Measurements from ENCODE around the gene CSNK1D.

The CSNK1D gene

GRCh38 chr17:82281502-82282238 lies 8.2 kb upstream of the CSNK1D start:
- DNase-seq = peak; percentile 71
- in situ Hi-C loops (cut with HindIII; ENCODE audit: low pct_ligation_motif_present, low pct_unique_long_range_greater_than_20kb, low sequenced_read_pairs) = no loop called here

DNA sequence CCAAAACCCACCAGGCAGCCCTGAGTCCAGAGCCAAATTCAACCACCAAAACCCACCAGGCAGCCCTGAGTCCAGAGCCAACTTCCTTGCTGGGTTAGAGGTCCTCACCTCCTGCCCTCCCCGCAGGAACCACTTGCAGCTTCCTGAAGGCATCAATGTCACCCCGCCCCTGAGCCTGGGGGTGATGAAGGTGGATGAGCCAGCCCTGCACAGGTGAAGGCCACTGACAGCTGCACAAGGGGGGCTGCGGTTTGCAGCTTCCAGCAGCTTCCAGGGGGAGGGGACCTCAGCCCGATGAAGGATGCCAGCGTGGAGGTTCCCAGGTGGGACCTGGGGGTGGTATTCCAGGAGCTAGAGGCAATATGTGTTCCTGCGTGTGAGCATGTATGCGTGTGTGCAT lies 7.6 kb upstream of the CSNK1D start:
- in situ Hi-C loops (cut with HindIII; ENCODE audit: low pct_ligation_motif_present, low pct_unique_long_range_greater_than_20kb, low sequenced_read_pairs) = no loop called here
- no peak for DNase-seq

GRCh38 chr17:82280537-82280936 lies 7.0 kb upstream of the CSNK1D start:
- in situ Hi-C loops (cut with HindIII; ENCODE audit: low pct_ligation_motif_present, low pct_unique_long_range_greater_than_20kb, low sequenced_read_pairs) = no loop called here

DNA sequence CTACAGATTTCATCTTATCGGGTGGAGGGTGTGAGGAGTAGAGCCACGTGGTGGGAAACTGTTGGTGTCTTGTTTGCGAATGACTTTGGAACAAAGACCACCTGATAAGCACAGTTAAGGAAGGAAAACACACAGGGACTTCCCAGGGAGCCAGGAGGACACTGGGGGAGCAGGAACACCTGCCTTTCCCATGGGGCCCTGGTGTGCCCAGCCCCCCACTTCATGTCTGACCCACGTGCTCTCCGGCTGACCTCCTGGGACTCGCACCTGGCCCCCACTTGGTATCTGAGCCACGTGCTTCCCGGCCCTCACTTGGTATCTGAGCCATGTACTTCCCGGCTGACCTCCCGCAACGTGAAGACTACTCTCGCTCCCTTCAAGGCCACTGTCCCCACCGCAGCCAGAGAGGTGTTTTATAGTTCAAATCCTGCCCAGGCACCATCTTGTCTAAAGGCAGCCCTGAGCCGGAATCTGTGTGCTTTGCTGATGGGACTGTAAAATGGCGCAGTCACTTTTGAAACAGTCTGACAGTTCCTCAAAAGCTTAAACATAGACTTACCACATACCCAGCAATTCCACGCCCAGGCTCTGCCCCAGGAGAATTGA lies 5.4 kb upstream of the CSNK1D start:
- no peak for DNase-seq
- in situ Hi-C loops (cut with HindIII; ENCODE audit: low pct_ligation_motif_present, low pct_unique_long_range_greater_than_20kb, low sequenced_read_pairs) = no loop called here

More at GRCh38 chr17:82280537-82280936, 7.0 kb upstream of the CSNK1D start:
- no peak for DNase-seq

GRCh38 chr17:82278308-82278707 lies 4.8 kb upstream of the CSNK1D start:
- DNase-seq = no peak
- in situ Hi-C loops (cut with HindIII; ENCODE audit: low pct_ligation_motif_present, low pct_unique_long_range_greater_than_20kb, low sequenced_read_pairs) = no loop called here

- no peak for DNase-seq
- in situ Hi-C loops (cut with HindIII; ENCODE audit: low pct_ligation_motif_present, low pct_unique_long_range_greater_than_20kb, low sequenced_read_pairs) = no loop called here
Measured at GRCh38 chr17:82277851-82278250, 4.4 kb upstream of the CSNK1D start.

DNA sequence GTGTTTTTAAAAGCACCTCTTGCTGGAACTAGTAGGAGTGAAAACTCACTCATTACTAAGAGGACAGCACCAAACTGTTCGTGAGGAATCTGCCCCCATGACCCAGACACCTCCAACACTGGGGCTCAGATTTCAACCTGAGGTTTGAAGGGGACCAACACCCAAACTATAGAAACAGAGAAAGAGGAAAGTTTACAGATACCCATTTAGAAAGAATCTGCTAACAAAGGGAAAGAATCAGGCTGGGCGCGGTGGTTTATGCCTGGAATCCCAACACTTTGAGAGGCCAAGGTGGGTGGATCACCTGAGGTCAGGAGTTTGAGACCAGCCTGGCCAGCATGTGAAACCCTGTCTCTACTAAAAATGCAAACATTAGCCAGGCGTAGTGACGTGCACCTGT lies 3.4 kb upstream of the CSNK1D start:
- in situ Hi-C loops (cut with HindIII; ENCODE audit: low pct_ligation_motif_present, low pct_unique_long_range_greater_than_20kb, low sequenced_read_pairs) = no loop called here

DNA sequence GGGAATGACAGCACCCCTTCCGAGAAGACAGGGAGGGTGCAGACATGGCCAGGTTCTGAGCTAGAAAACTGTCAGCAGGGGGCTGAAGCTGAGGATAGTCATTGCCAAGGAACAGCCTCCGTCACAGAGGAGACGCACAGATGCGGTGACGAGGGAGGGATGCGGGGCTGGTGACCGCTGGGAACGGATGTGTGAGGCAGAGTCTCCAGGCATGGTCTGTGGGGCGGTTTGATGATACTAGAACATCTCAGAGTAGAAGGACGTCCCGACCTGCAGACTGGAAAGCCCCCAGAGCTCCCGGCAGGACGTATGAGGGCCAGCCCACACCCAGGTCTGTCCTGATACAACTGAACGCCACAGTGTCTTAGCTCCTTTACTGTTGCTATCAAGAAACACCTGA lies 1.8 kb upstream of the CSNK1D start:
- DNase-seq = no peak
- in situ Hi-C loops (cut with HindIII; ENCODE audit: low pct_ligation_motif_present, low pct_unique_long_range_greater_than_20kb, low sequenced_read_pairs) = no loop called here

More for the DNA sequence above, 3.4 kb upstream of the CSNK1D start:
- no peak for DNase-seq

DNA sequence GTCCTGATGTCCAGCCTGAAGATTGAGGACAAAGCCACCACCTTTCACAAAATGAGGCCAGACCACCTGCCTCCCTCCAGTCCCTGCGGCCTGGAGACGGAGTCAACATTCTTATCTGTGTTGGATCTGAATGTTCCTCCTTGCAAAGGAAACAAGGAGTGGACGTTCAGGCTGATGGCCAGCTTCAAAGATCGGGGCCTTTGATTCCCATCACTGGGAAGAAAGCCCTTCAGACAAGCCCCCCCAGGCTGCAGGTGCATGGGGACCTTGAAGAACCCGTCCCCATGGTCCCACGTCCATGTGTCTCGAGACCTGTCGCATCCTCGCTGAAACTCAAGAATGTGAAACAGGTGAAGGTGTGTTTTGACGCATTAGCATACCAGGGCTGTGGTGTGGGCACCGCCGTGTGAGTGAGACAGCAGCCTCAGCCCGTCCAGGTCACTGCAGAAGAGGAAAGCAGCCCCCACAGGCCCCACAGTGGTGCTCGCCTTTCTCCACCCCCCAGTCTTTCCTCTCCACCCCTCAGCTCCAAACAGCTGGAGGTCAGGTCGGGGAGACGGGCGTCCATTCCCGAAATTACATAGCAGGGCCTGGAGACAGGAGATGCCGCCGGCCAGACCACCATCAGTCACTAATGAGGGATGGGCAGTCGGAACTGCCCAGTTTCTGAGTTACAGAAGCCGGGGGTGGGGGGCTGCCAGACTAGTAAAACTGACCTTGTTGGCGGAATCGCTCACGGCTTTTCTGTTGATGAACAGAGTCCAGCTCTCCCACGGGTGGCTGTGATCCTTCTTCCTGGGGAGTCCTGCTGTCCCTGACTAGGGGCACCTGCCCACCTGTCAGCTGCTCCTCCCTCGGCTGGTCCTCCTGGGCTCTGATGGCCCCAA lies 877 bp upstream of the CSNK1D start:
- in situ Hi-C loops (cut with HindIII; ENCODE audit: low pct_ligation_motif_present, low pct_unique_long_range_greater_than_20kb, low sequenced_read_pairs) = no loop called here
- no peak for DNase-seq

DNA sequence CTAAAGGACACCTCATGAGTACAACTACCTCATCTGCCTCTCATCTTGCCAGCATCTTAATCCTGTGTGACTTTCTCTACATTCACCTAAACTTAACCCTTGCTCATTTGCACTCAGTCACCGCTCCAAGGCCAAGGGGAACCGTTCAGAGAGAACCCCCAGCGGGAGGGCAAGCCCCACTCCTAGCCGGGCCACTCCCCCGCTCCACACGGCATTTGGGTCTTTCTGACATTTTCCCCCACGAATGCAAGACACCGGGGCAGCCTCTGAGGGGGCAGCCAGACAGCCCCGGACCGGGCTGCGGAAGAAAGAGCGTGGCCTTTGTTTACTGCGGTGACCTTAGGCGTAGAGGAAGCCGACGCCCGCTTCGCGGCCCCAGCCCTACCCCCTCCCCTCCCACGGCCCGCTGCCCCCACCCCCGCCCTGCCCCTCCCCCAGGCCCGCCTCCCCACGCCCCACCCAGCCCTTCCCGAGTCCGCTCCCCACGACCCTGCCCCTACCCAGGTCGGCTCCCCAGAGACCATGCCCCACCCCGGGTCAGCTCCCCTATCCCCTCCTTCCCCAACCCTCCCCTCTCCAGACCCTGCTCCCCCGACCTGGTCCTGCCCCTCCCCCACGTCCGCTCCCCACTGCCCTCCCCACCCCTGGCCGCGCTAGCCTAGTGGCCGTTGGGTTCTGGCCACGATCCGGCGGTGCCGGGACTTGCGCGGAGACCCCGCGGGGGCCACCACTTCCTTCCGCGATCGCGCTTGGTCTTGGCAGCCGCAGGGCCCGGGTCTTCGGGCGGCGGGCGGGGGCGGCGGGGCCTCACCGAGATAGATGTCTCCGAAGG lies 789 bp downstream of the CSNK1D start:
- in situ Hi-C loops (cut with HindIII; ENCODE audit: low pct_ligation_motif_present, low pct_unique_long_range_greater_than_20kb, low sequenced_read_pairs) = no loop called here
- DNase-seq = no peak

DNA sequence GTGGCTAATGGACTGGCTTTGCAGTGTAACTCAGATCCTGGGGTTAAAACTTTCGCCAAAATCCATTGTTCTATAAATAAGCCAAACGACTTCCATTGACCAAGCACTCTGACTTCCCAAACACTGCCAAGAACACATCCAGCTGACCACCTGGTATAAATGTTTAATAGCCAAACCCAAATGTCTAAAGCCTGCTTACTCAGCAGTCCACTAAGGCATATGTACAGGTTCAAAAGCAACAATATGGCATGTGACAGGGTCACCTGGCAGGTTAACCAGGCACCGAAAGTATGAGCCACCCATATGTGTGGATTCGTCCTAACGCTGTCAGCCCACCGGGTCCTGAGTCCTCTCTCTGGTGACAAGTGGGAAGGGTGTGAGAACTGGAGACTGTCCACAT lies 2.1 kb downstream of the CSNK1D start:
- in situ Hi-C loops (cut with HindIII; ENCODE audit: low pct_ligation_motif_present, low pct_unique_long_range_greater_than_20kb, low sequenced_read_pairs) = no loop called here

GRCh38 chr17:82270651-82271050 lies 2.8 kb downstream of the CSNK1D start:
- DNase-seq = no peak
- in situ Hi-C loops (cut with HindIII; ENCODE audit: low pct_ligation_motif_present, low pct_unique_long_range_greater_than_20kb, low sequenced_read_pairs) = no loop called here

More for the DNA sequence above, 2.1 kb downstream of the CSNK1D start:
- no peak for DNase-seq

DNA sequence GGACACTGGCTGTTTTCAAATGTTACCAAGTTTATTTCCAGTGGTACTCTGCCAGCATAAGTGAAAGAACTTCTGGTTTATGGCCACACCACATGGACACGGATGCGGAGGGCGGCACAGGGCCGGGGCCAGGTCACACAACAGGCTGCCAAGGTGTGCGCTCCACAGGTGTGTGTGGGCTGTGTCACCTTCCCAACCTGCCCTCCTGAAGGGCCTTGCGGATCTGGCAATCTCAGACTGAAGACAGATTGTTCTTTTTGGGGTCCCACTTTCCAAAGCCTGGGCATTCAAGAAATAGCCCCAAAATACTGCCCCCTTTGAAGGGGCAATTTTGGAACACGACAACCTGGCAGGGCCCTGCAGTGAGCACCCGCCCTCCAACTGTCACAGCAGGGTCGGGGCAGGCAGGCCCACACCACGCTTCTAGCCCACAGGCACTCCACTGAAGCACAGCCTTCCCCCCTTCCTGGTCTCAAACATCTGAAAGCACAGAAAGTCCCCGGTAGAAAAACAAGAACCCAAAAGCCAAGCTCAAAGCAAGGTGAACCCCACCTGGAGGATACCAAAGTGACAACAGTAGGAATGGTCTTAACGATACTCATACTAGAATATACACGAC lies 3.5 kb downstream of the CSNK1D start:
- in situ Hi-C loops (cut with HindIII; ENCODE audit: low pct_ligation_motif_present, low pct_unique_long_range_greater_than_20kb, low sequenced_read_pairs) = no loop called here
- DNase-seq = no peak

GRCh38 chr17:82269138-82269881 lies 4.2 kb downstream of the CSNK1D start:
- in situ Hi-C loops (cut with HindIII; ENCODE audit: low pct_ligation_motif_present, low pct_unique_long_range_greater_than_20kb, low sequenced_read_pairs) = no loop called here
- no peak for DNase-seq

DNA sequence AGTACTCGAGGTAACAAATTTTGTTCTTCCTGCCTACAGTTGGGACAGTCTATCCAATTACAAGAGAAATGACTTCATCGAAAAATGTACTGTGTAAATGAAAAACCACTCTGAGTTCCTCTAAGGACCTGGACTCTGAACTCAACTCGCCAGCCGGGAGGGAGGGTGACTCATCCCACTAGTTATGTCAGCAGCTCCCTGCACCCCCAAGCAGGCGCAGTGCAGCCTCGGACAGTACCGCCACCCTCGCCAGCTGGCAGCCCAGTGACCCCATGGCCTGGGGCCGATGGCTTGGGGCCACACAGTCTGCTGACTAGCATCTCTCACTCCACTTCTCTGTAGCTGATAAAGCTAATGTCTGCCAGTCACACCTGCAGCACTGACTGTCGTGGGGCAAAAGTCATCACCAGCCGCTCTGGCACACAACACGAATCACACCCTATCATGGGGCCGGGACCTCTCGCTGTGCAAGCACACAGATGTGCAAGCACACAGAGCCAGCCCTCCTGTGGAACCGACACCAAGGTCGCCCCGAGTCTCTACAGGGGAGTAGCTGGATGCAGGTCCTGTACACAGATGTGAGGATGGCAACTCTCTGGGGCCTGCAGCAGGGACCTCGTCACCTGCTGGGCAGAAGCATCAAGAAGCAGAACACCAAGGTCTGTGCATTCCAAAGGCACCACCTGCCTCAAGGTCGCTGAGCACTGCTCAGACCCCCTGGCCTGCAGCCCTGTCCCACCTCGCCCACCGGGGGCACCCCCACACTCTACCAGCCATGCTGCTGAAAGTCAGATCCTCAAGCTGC lies 5.7 kb downstream of the CSNK1D start:
- DNase-seq = peak; percentile 98
- in situ Hi-C loops (cut with HindIII; ENCODE audit: low pct_ligation_motif_present, low pct_unique_long_range_greater_than_20kb, low sequenced_read_pairs) = no loop called here

- DNase-seq = no peak
- in situ Hi-C loops (cut with HindIII; ENCODE audit: low pct_ligation_motif_present, low pct_unique_long_range_greater_than_20kb, low sequenced_read_pairs) = no loop called here
Measured at GRCh38 chr17:82266142-82266541, 7.4 kb downstream of the CSNK1D start.

GRCh38 chr17:82263641-82264040 lies 9.9 kb downstream of the CSNK1D start:
- in situ Hi-C loops (cut with HindIII; ENCODE audit: low pct_ligation_motif_present, low pct_unique_long_range_greater_than_20kb, low sequenced_read_pairs) = no loop called here
- DNase-seq = no peak
